ENCODE measurements around the gene KHNYN.
A peak's percentile ranks its signal among the peaks of the same experiment; 100 is the strongest.

KHNYN gene

DNA sequence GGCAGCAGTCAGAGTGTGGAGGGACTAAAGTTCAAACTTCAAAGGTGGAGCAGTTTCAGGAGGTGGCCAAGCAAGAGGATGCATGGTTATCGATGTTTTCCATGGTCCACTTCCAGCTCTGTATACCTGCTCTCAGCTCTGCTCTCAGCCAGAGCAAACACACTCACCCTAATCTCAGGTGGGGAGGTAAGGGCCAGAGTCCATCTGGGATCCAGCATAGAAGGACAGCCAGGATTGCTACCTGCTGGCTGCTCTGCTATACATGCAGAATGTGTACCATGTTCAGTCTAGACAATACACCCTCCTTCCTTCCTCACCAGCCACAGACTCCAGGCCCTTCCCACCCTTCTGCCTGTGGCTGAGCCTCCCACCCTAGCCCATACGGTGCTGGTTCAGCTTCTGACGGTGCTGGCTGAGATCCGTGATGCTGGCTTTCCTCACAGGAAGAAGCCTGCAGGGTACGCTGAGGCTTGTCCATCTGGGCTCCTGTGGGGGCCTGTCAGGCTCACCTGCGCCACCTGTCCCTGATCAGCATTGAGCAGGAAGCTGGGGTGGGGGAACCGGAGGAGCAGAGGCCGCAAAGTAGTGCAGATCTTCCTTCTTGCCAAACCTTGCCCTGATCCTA is 2.7 kb upstream of the KHNYN start:
- DNase-seq (ENCODE audit: insufficient read length, low spot score) (no peak), FAIRE-seq (no peak)
- no peak for TF ChIP-seq CTCF (IDR thresholded peaks at IDR 0.05; ENCODE audit: insufficient read depth, missing control alignments)

DNA sequence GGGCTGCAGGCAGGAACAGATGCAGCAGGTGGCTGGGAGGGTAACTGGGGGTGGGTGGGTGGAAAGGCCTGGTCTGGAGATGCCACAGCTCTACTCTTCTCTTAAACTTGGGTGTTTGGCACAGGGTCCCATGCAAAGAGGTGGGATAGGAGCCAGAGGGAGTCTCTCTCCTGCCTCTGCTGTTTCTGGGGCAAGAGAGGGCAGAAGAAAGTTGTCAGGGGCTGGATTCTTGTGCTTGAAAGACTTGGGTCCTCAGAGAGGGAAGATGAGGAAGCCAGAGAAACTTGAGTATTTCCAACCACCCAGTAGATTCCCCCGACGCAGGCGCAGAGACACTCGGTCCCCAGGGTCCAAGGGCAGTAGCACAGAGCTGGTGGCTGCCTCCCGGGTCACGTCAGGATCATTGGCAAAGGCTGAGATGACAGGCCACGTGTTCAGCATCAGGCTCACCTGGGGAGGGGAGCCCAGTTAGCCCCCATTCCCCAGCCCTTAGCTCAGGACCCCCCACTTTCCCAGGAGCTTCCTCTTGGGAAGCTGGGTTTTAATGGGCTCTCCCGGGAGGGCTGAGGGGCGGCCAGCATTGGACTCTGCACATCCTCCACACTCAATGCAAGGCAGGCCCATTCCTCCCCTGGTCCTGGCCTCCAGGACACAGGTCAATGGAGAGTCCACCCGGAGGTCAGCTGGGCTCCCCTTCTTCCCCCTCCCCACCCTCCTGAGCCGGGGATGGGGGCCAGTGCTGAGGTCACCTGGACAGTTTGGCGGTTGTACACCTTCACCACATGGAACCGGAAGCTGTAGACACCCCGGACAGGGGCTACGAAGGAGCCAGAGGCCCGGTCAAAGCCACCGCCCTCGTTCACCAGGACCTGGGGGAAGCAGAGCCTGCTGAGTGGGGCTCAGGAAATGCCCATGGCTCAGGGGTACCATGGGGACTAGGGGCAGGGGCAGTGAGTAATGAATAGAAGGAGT is 1.9 kb upstream of the KHNYN start:
- FAIRE-seq = no peak
- no peak for TF ChIP-seq CTCF (IDR thresholded peaks at IDR 0.05; ENCODE audit: insufficient read depth, missing control alignments)
- DNase-seq (ENCODE audit: insufficient read length, low spot score) = no peak

DNA sequence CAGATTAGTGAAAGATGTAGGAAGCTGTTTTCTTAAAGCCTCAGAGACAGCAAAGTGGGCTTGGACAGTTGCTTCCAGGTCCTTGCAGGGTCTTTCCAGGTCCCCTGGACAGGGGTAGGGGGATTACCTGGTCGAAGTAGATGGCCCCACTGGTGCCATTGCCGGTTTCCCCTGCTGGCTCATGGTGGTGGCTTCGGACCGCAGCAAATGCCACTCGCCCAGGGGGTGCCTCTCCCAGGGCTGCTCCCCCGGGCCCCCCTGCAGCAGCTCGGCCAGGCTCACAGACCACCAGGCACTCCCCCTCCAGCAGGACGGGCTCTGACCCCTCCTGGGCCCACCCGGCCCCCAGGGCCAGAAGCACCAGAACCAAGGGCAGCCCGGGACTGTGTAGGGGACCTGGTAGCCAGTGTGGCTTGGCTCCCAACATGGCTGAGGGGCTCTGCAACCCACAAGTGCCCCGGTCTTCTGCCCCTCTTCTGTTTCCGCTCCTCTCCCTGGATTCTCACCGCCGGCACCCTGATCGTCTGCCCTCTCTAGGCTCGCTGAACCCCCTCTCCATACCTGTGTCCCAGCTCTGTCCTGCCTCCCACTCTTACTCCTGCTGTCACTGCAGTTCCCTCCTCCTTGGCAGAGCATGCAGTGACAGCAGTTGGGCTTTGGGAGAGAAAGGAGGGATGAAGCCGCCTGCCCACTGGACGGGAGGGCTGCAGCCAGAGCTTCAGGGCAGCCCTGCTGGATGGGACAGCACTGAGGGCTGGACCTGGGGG is 943 bp upstream of the KHNYN start:
- FAIRE-seq (no peak), DNase-seq (ENCODE audit: insufficient read length, low spot score) (no peak)
- TF ChIP-seq CTCF (IDR thresholded peaks at IDR 0.05; ENCODE audit: insufficient read depth, missing control alignments) = no peak

DNA sequence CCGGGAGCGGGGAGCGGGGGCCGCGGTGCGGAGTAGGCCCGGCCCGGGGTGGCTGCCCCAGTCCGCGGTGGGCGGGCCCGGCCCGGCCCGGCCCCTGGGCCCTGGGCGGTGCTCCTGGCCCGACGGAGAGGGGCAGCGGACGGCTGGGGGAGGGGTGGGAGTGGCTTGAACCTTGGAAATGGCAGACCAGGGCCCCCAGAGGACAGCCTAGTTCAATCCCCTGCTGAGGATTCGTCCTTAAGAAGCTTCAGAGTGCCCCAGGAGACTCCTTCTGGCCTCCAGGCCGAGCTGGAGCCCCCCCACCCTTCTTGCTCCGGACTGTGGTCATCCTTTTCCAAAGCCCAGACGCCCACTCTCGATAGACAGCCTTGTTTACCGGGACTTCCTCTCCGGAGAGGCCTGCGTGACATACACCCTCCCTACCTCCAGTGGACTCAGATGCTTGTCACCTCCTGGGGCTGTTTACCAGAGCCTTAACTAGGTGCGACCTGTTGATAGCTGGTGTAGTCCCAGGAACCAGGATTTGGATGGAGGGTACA is 458 bp downstream of the KHNYN start:
- no peak for TF ChIP-seq CTCF (IDR thresholded peaks at IDR 0.05; ENCODE audit: insufficient read depth, missing control alignments)
- FAIRE-seq = no peak
- peak; percentile 61 for DNase-seq (ENCODE audit: insufficient read length, low spot score)

DNA sequence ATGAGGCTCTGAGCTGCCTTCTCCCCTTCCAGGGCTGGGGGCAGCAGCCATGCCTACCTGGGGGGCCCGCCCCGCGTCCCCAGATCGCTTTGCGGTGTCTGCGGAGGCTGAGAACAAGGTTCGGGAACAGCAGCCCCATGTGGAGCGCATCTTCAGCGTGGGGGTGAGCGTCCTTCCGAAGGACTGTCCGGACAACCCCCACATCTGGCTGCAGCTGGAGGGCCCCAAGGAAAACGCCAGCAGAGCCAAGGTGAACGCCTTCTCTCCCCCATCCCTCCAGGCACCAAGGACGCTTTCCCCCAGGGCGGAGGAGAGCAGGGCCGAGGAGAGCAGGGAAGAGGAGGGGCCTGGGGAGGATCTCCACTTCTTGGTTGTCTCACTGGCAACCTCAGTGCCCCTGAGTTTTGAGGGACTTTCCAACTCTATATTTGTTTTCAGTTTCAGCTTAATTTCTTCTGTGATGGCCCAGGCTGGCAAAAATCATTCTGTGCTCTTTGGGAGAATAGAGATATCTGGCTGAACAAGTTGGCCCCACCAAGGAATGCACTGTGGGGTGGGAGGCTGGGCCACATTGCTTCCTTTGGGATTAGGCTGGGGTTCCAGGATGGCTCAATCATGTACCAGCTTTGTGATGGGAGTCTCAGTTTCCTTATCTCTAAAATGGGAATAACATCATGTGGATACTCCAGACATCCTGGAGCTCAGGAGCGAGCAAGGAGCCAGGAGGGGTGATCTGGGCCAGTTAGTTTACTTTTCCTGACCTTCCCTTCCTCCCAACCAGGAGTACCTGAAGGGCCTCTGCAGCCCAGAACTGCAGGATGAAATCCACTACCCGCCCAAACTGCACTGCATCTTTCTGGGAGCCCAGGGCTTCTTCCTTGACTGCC is 1.2 kb downstream of the KHNYN start:
- DNase-seq (ENCODE audit: insufficient read length, low spot score) (no peak), FAIRE-seq (no peak)
- TF ChIP-seq CTCF (IDR thresholded peaks at IDR 0.05; ENCODE audit: insufficient read depth, missing control alignments) = no peak

GRCh38 chr14:24431569-24432258 is 2.0 kb downstream of the KHNYN start:
- DNase-seq (ENCODE audit: insufficient read length, low spot score) = peak; percentile 91
- TF ChIP-seq CTCF (IDR thresholded peaks at IDR 0.05; ENCODE audit: insufficient read depth, missing control alignments) = peak; percentile 97
- FAIRE-seq = no peak

Measured in D721Med (cell line).